Measurements from ENCODE around the gene P3H4.
A peak's percentile ranks its signal among the peaks of the same experiment; 100 is the strongest.

The P3H4 gene

GRCh38 chr17:41803049-41804020, 8.4 kb downstream of the P3H4 start:
- no peak overlapping the region for H3K9ac ChIP-seq (ENCODE audit: low read depth in 1 of 2, low read length in 2 of 2)
- H3K36me3 ChIP-seq (ENCODE audit: control insufficient read depth in 1 of 2, insufficient read depth in 2 of 2, low read length in 2 of 2): no peaks in the 10 kb centered on the region

GRCh38 chr17:41801374-41802271, 10.1 kb downstream of the P3H4 start:
- peak overlapping the region; percentile 30 to 58 for H3K9ac ChIP-seq (ENCODE audit: low read depth in 1 of 2, low read length in 2 of 2)
- H3K27ac ChIP-seq (ENCODE audit: low read depth, low read length): peak overlapping the region; percentile 87
- H3K27me3 ChIP-seq (ENCODE audit: control insufficient read depth in 1 of 2, insufficient read depth in 2 of 2, low read length in 2 of 2): no peaks in the 10 kb centered on the region
- peak overlapping the region; percentile 17 to 33 for H3K4me3 ChIP-seq (ENCODE audit: low read depth in 1 of 2, low read length in 2 of 2)
- H3K4me1 ChIP-seq (ENCODE audit: control insufficient read depth in 1 of 2, insufficient read depth in 2 of 2, low read length in 2 of 2): peaks cover 12 to 19% of the 10 kb centered on the region in 2 donors
- no peaks in the 10 kb centered on the region for H3K36me3 ChIP-seq (ENCODE audit: control insufficient read depth in 1 of 2, insufficient read depth in 2 of 2, low read length in 2 of 2)
- no peaks in the 10 kb centered on the region for H3K9me3 ChIP-seq (ENCODE audit: control insufficient read depth in 1 of 2, low read length in 2 of 2)

More at GRCh38 chr17:41803049-41804020, 8.4 kb downstream of the P3H4 start:
- Histone ChIP-seq H3K4me3 (ENCODE audit: low read depth in 1 of 2, low read length in 2 of 2) (no peak overlapping the region), H3K27ac (ENCODE audit: low read depth, low read length) (no peak overlapping the region), H3K27me3 (ENCODE audit: control insufficient read depth in 1 of 2, insufficient read depth in 2 of 2, low read length in 2 of 2) (no peaks in the 10 kb centered on the region), H3K9me3 (ENCODE audit: control insufficient read depth in 1 of 2, low read length in 2 of 2) (no peaks in the 10 kb centered on the region), H3K4me1 (ENCODE audit: control insufficient read depth in 1 of 2, insufficient read depth in 2 of 2, low read length in 2 of 2) (peaks cover 24 to 29% of the 10 kb centered on the region in 2 donors)

- Histone ChIP-seq H3K9me3 (ENCODE audit: control insufficient read depth in 1 of 2, low read length in 2 of 2) (no peaks in the 10 kb centered on the region), H3K27ac (ENCODE audit: low read depth, low read length) (peak overlapping the region; percentile 87), H3K4me1 (ENCODE audit: control insufficient read depth in 1 of 2, insufficient read depth in 2 of 2, low read length in 2 of 2) (peaks cover 8 to 15% of the 10 kb centered on the region in 2 donors), H3K36me3 (ENCODE audit: control insufficient read depth in 1 of 2, insufficient read depth in 2 of 2, low read length in 2 of 2) (no peaks in the 10 kb centered on the region), H3K27me3 (ENCODE audit: control insufficient read depth in 1 of 2, insufficient read depth in 2 of 2, low read length in 2 of 2) (no peaks in the 10 kb centered on the region), H3K4me3 (ENCODE audit: low read depth in 1 of 2, low read length in 2 of 2) (peak overlapping the region; percentile 17 to 33), H3K9ac (ENCODE audit: low read depth in 1 of 2, low read length in 2 of 2) (peak overlapping the region; percentile 30 to 58)
Observed at GRCh38 chr17:41800601-41801373, 11.0 kb downstream of the P3H4 start.

- Histone ChIP-seq H3K27me3 (ENCODE audit: control insufficient read depth in 1 of 2, insufficient read depth in 2 of 2, low read length in 2 of 2) (no peaks in the 10 kb centered on the region), H3K9me3 (ENCODE audit: control insufficient read depth in 1 of 2, low read length in 2 of 2) (no peaks in the 10 kb centered on the region), H3K4me1 (ENCODE audit: control insufficient read depth in 1 of 2, insufficient read depth in 2 of 2, low read length in 2 of 2) (peaks cover 12 to 15% of the 10 kb centered on the region in 2 donors), H3K36me3 (ENCODE audit: control insufficient read depth in 1 of 2, insufficient read depth in 2 of 2, low read length in 2 of 2) (no peaks in the 10 kb centered on the region), H3K27ac (ENCODE audit: low read depth, low read length) (no peak overlapping the region), H3K4me3 (ENCODE audit: low read depth in 1 of 2, low read length in 2 of 2) (no peak overlapping the region), H3K9ac (ENCODE audit: low read depth in 1 of 2, low read length in 2 of 2) (no peak overlapping the region)
Observed at GRCh38 chr17:41799366-41799765, 12.4 kb downstream of the P3H4 start.

- Histone ChIP-seq H3K36me3 (ENCODE audit: control insufficient read depth in 1 of 2, insufficient read depth in 2 of 2, low read length in 2 of 2) (no peaks in the 10 kb centered on the region), H3K4me1 (ENCODE audit: control insufficient read depth in 1 of 2, insufficient read depth in 2 of 2, low read length in 2 of 2) (peaks cover 32% of the 10 kb centered on the region in 2 donors), H3K27me3 (ENCODE audit: control insufficient read depth in 1 of 2, insufficient read depth in 2 of 2, low read length in 2 of 2) (no peaks in the 10 kb centered on the region), H3K9me3 (ENCODE audit: control insufficient read depth in 1 of 2, low read length in 2 of 2) (no peaks in the 10 kb centered on the region), H3K27ac (ENCODE audit: low read depth, low read length) (no peak overlapping the region), H3K4me3 (ENCODE audit: low read depth in 1 of 2, low read length in 2 of 2) (no peak overlapping the region), H3K9ac (ENCODE audit: low read depth in 1 of 2, low read length in 2 of 2) (no peak overlapping the region)
Observed at GRCh38 chr17:41797377-41797776, 14.4 kb downstream of the P3H4 start.

- Histone ChIP-seq H3K36me3 (ENCODE audit: control insufficient read depth in 1 of 2, insufficient read depth in 2 of 2, low read length in 2 of 2) (no peaks in the 10 kb centered on the region), H3K27ac (ENCODE audit: low read depth, low read length) (no peak overlapping the region), H3K4me3 (ENCODE audit: low read depth in 1 of 2, low read length in 2 of 2) (no peak overlapping the region), H3K27me3 (ENCODE audit: control insufficient read depth in 1 of 2, insufficient read depth in 2 of 2, low read length in 2 of 2) (no peaks in the 10 kb centered on the region), H3K9ac (ENCODE audit: low read depth in 1 of 2, low read length in 2 of 2) (no peak overlapping the region), H3K9me3 (ENCODE audit: control insufficient read depth in 1 of 2, low read length in 2 of 2) (no peaks in the 10 kb centered on the region), H3K4me1 (ENCODE audit: control insufficient read depth in 1 of 2, insufficient read depth in 2 of 2, low read length in 2 of 2) (peaks cover 37 to 39% of the 10 kb centered on the region in 2 donors)
Observed at GRCh38 chr17:41796121-41796895, 15.4 kb downstream of the P3H4 start.

- H3K27ac ChIP-seq (ENCODE audit: low read depth, low read length): no peak overlapping the region
Observed at GRCh38 chr17:41794540-41794975, 17.2 kb downstream of the P3H4 start.

GRCh38 chr17:41793784-41794539, 17.8 kb downstream of the P3H4 start:
- peaks cover 27 to 31% of the 10 kb centered on the region in 2 donors for H3K4me1 ChIP-seq (ENCODE audit: control insufficient read depth in 1 of 2, insufficient read depth in 2 of 2, low read length in 2 of 2)
- peak overlapping the region; percentile 23 to 45 for H3K4me3 ChIP-seq (ENCODE audit: low read depth in 1 of 2, low read length in 2 of 2)
- peak overlapping the region; percentile 52 to 71 for H3K9ac ChIP-seq (ENCODE audit: low read depth in 1 of 2, low read length in 2 of 2)
- no peaks in the 10 kb centered on the region for H3K27me3 ChIP-seq (ENCODE audit: control insufficient read depth in 1 of 2, insufficient read depth in 2 of 2, low read length in 2 of 2)
- H3K9me3 ChIP-seq (ENCODE audit: control insufficient read depth in 1 of 2, low read length in 2 of 2): no peaks in the 10 kb centered on the region
- no peaks in the 10 kb centered on the region for H3K36me3 ChIP-seq (ENCODE audit: control insufficient read depth in 1 of 2, insufficient read depth in 2 of 2, low read length in 2 of 2)
- H3K27ac ChIP-seq (ENCODE audit: low read depth, low read length): peak overlapping the region; percentile 91

More at GRCh38 chr17:41794540-41794975, 17.2 kb downstream of the P3H4 start:
- Histone ChIP-seq H3K36me3 (ENCODE audit: control insufficient read depth in 1 of 2, insufficient read depth in 2 of 2, low read length in 2 of 2) (no peaks in the 10 kb centered on the region), H3K9ac (ENCODE audit: low read depth in 1 of 2, low read length in 2 of 2) (peak overlapping the region in 1 of 2 donors; percentile 71), H3K4me3 (ENCODE audit: low read depth in 1 of 2, low read length in 2 of 2) (no peak overlapping the region), H3K9me3 (ENCODE audit: control insufficient read depth in 1 of 2, low read length in 2 of 2) (no peaks in the 10 kb centered on the region), H3K4me1 (ENCODE audit: control insufficient read depth in 1 of 2, insufficient read depth in 2 of 2, low read length in 2 of 2) (peaks cover 27 to 31% of the 10 kb centered on the region in 2 donors), H3K27me3 (ENCODE audit: control insufficient read depth in 1 of 2, insufficient read depth in 2 of 2, low read length in 2 of 2) (no peaks in the 10 kb centered on the region)

All from duodenal mucosa (tissue), 2 donors.